HepG2 (cell line): ENCODE results near the gene FUZ. TPM values are rescaled to one million over a fixed set of nuclear protein-coding genes. Genes with fewer than 3 reads are reported as not detected.
A peak's percentile ranks its signal among the peaks of the same experiment; 100 is the strongest.

Experiments
- ETV5 ChIP-seq: IDR thresholded peaks from 2 replicates; pipeline ENCODE4 v1.6.1; 2018; ENCODE audit warnings: missing biosample characterization, missing genetic modification reagents, inconsistent platforms, borderline replicate concordance
- HIVEP1 ChIP-seq: sonication (generic); formaldehyde crosslinking; IDR thresholded peaks from 2 replicates; pipeline ENCODE4 v1.4.0; 2020; ENCODE audit warnings: mild to moderate bottlenecking, missing genetic modification reagents
- HNRNPK ChIP-seq: fragments of 200-400 bp; formaldehyde crosslinking; IDR thresholded peaks from 2 replicates; pipeline ENCODE4 v1.6.1; 2018; ENCODE audit warnings: low read length, low read depth, moderate library complexity, mild to moderate bottlenecking; ENCODE audit not compliant: poor library complexity, severe bottlenecking
- HOXA9 ChIP-seq: sonication (generic); formaldehyde crosslinking; IDR thresholded peaks from 2 replicates; pipeline ENCODE4 v1.8.1; 2022; ENCODE audit warnings: missing genetic modification reagents, mild to moderate bottlenecking, moderate library complexity, borderline replicate concordance
- JARID2 ChIP-seq: sonication (generic); formaldehyde crosslinking; IDR thresholded peaks from 2 replicates; pipeline ENCODE4 v1.8.1; 2023; ENCODE audit warnings: missing genetic modification reagents, inconsistent platforms; ENCODE audit not compliant: insufficient replicate concordance
- ZNF558 ChIP-seq: sonication (generic); formaldehyde crosslinking; IDR thresholded peaks from 2 replicates; pipeline ENCODE4 v1.9.0; 2022; ENCODE audit warnings: mild to moderate bottlenecking, missing genetic modification reagents, borderline replicate concordance
- ZNF562 ChIP-seq: sonication (generic); formaldehyde crosslinking; IDR thresholded peaks from 2 replicates; pipeline ENCODE4 v1.8.0; 2022; ENCODE audit warnings: missing genetic modification reagents, borderline replicate concordance
- ZNF749 ChIP-seq: sonication (generic); formaldehyde crosslinking; IDR thresholded peaks from 2 replicates; pipeline ENCODE4 v1.8.0; 2022; ENCODE audit warnings: mild to moderate bottlenecking, missing genetic modification reagents, moderate library complexity, borderline replicate concordance
- ZSCAN21 ChIP-seq: sonication (generic); formaldehyde crosslinking; IDR thresholded peaks from 2 replicates; pipeline ENCODE4 v1.8.0; 2022; ENCODE audit warnings: mild to moderate bottlenecking, missing genetic modification reagents, moderate library complexity, borderline replicate concordance
- ZSCAN30 ChIP-seq: sonication (generic); formaldehyde crosslinking; IDR thresholded peaks from 2 replicates; pipeline ENCODE4 v1.5.0; 2020; ENCODE audit warnings: mild to moderate bottlenecking, missing genetic modification reagents
- polyA plus RNA-seq, 8 experiments: library from polyadenylated mRNA; depleted of rRNA in 3 of 8; stranded (reverse) in 7 of 8; unstranded in 1 of 8; fragments of >200 nt; fragmentation: Illumina TruSeq in 4 of 8; extraction: Trizol in 4 of 8; gene quantifications; 2 replicates each; pipeline versions ENCODE4 v1.2.1 to v1.2.3, GENCODE V29; 2011 to 2016; ENCODE audit warnings: low read depth in 4 of 8, missing spikeins in 1 of 8, mixed read lengths in 1 of 8; ENCODE audit not compliant: insufficient read depth in 1 of 8
- total RNA-seq, 5 experiments: library from RNA; depleted of rRNA; stranded (reverse); fragments of >200 nt; fragmentation: Illumina TruSeq; extraction: Trizol; gene quantifications; 2 replicates each; pipeline ENCODE4 v1.2.3, GENCODE V29; 2016; ENCODE audit warnings: low read depth in 1 of 5
- TF ChIP-seq, protein P1 (sequence below): sonication (generic); formaldehyde crosslinking; IDR thresholded peaks from 2 replicates; pipeline ENCODE4 v1.8.0; 2022; ENCODE audit warnings: mild to moderate bottlenecking, missing genetic modification reagents
- TF ChIP-seq, protein P2 (sequence below): sonication (generic); formaldehyde crosslinking; IDR thresholded peaks from 2 replicates; pipeline ENCODE4 v1.5.0; 2020; ENCODE audit warnings: mild to moderate bottlenecking, missing genetic modification reagents, moderate library complexity
- TF ChIP-seq, protein P3 (sequence below): IDR thresholded peaks from 2 replicates; pipeline ENCODE4 v1.6.1; 2016; ENCODE audit warnings: low read depth, borderline replicate concordance
- TF ChIP-seq, protein P4 (sequence below), 2 experiments: fragments of 450-650 bp in 1 of 2; sonication (generic) in 1 of 2; formaldehyde crosslinking in 1 of 2; IDR thresholded peaks; 2 replicates each; pipeline versions ENCODE4 v1.6.1 to v1.8.0; 2016 to 2022; ENCODE audit warnings: antibody characterized with exemption in 1 of 2, mild to moderate bottlenecking in 1 of 2, missing genetic modification reagents in 1 of 2

The FUZ gene
- total and polyA plus RNA-seq, 2 of the 13 experiments (the other 11 are each of a cell fraction or from before 2014, with no cell fraction given), result 0.08 TPM; not detected in 1

DNA sequence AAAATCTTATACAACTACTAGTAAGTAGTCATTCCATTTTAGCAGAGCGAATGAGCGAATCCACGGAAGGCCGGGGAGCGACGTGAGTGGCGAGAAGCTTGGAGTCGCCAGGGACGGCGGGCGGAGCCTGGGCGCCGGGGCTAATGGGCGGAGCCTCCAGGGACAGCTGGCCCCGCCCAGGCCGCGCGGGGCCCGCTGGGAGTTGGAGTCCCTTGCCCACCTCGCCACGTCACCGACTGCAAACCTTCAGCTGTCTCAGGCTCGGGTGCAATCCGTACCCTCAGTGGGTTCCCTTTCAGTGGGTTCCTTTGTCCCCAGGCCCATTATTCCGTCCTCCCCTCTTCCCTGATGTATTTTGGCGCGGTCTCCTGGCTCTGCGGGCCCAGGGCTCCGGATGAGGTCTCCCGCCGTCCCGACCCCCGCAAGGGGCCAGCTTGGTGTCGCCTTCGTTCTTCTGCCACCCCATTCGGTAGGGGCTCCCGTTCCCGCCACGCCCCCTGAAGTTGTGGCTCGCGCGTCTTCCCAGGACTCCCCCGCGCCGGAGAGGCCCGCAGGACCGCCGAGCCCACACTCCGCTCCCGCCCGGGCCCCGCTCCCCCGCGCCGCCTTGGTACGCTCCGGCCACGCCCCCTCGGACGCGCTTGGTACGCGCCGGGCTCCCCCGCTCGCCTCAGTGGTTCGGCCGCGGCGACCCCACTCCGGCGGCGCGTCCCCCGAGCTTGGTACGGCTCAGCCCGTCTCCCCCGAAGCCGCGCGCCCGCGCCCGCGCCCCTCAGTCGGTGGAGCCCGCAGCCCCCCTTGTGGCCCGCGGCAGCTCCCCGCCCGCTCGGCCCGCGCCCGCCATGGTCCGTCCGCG, 37.6 kb upstream of the FUZ start, which contains the start of gene PTOV1 (continued):
- TF ChIP-seq ETV5 (0 out of 2 replicates have a peak, but pooled peaks have one; percentile 9), ZNF749 (0 out of 2 replicates have a peak, but pooled peaks have one; percentile 61), ZSCAN21 (CRISPR knock-in tag) (peak; percentile 92; the same call in 1 of the 2 replicates), ZSCAN30 (CRISPR knock-in tag) (no peak), JARID2 (CRISPR knock-in tag) (no peak), HOXA9 (CRISPR knock-in tag) (no peak), ZNF562 (CRISPR knock-in tag) (no peak), HIVEP1 (CRISPR knock-in tag) (no peak), HNRNPK (no peak), ZNF558 (CRISPR knock-in tag) (no peak)
- TF ChIP-seq, protein P1, sequence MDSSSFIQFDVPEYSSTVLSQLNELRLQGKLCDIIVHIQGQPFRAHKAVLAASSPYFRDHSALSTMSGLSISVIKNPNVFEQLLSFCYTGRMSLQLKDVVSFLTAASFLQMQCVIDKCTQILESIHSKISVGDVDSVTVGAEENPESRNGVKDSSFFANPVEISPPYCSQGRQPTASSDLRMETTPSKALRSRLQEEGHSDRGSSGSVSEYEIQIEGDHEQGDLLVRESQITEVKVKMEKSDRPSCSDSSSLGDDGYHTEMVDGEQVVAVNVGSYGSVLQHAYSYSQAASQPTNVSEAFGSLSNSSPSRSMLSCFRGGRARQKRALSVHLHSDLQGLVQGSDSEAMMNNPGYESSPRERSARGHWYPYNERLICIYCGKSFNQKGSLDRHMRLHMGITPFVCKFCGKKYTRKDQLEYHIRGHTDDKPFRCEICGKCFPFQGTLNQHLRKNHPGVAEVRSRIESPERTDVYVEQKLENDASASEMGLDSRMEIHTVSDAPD (CRISPR knock-in tag), result no peak
- TF ChIP-seq, protein P2, sequence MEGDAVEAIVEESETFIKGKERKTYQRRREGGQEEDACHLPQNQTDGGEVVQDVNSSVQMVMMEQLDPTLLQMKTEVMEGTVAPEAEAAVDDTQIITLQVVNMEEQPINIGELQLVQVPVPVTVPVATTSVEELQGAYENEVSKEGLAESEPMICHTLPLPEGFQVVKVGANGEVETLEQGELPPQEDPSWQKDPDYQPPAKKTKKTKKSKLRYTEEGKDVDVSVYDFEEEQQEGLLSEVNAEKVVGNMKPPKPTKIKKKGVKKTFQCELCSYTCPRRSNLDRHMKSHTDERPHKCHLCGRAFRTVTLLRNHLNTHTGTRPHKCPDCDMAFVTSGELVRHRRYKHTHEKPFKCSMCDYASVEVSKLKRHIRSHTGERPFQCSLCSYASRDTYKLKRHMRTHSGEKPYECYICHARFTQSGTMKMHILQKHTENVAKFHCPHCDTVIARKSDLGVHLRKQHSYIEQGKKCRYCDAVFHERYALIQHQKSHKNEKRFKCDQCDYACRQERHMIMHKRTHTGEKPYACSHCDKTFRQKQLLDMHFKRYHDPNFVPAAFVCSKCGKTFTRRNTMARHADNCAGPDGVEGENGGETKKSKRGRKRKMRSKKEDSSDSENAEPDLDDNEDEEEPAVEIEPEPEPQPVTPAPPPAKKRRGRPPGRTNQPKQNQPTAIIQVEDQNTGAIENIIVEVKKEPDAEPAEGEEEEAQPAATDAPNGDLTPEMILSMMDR (CRISPR knock-in tag), result peak; percentile 20; the same call in 1 of the 2 replicates
- TF ChIP-seq, protein P3, sequence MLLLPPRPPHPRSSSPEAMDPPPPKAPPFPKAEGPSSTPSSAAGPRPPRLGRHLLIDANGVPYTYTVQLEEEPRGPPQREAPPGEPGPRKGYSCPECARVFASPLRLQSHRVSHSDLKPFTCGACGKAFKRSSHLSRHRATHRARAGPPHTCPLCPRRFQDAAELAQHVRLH (CRISPR knock-in tag), result no peak
- TF ChIP-seq, protein P4, sequence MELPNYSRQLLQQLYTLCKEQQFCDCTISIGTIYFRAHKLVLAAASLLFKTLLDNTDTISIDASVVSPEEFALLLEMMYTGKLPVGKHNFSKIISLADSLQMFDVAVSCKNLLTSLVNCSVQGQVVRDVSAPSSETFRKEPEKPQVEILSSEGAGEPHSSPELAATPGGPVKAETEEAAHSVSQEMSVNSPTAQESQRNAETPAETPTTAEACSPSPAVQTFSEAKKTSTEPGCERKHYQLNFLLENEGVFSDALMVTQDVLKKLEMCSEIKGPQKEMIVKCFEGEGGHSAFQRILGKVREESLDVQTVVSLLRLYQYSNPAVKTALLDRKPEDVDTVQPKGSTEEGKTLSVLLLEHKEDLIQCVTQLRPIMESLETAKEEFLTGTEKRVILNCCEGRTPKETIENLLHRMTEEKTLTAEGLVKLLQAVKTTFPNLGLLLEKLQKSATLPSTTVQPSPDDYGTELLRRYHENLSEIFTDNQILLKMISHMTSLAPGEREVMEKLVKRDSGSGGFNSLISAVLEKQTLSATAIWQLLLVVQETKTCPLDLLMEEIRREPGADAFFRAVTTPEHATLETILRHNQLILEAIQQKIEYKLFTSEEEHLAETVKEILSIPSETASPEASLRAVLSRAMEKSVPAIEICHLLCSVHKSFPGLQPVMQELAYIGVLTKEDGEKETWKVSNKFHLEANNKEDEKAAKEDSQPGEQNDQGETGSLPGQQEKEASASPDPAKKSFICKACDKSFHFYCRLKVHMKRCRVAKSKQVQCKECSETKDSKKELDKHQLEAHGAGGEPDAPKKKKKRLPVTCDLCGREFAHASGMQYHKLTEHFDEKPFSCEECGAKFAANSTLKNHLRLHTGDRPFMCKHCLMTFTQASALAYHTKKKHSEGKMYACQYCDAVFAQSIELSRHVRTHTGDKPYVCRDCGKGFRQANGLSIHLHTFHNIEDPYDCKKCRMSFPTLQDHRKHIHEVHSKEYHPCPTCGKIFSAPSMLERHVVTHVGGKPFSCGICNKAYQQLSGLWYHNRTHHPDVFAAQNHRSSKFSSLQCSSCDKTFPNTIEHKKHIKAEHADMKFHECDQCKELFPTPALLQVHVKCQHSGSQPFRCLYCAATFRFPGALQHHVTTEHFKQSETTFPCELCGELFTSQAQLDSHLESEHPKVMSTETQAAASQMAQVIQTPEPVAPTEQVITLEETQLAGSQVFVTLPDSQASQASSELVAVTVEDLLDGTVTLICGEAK (IDR thresholded peaks at IDR 0.05), result no peak
- TF ChIP-seq, protein P4 (CRISPR knock-in tag; IDR thresholded peaks at IDR 0.05), result no peak; the same call in 1 of the 2 replicates
